Measurements from ENCODE around the gene BUB1B. TPM values are rescaled to one million over a fixed set of nuclear protein-coding genes. Genes with fewer than 3 reads are reported as not detected.
"Not testable (repeated sequence)": the region's sequence is repeated elsewhere in the genome, so short reads cannot be mapped to it uniquely, and the experiment has no call there.

The BUB1B gene
- total RNA-seq, 1 experiment from 2014 or later, result 92.9 TPM

DNA sequence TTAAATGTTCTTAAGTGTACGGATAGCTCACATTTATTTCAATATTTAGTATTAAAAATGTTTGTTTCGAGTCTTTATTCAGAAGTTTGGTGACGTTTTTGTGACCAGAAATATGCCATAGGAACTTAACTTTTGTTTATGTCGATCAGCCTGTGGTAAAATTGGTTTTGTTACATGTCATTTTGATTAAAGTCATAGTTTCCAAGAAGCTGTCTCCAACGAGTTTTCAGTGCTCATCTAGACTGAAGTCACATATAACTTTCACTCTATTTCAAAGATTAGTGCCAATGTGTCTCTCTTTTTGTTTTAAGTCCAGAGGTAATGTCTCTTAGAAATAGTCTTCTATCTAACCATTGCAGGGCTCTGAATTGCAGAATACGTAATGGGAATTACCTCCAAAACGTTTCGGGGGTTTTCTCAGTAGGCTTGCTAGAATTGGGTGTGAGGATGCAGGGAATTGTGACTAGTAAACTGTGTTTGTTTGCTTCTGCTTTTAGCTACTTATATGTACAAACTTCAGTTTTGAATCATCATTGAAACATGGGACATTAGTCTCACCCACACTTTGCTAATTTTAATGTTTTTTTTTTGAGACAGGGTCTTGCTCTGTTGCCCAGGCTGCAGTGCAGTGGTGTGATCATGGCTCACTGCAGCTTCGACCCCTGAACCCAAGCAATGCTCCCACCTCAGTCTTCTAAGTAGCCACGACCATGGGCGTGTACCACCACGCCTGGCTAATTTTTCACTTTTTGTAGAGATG is 3.0 kb downstream of the BUB1B start (continued):
- no peak for TF ChIP-seq POLR2AphosphoS5 (IDR thresholded peaks at IDR 0.05; ENCODE audit: low read depth, low read length)
- TF ChIP-seq, protein P1, sequence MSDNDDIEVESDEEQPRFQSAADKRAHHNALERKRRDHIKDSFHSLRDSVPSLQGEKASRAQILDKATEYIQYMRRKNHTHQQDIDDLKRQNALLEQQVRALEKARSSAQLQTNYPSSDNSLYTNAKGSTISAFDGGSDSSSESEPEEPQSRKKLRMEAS (IDR thresholded peaks at IDR 0.05), result no peak
- no peak for TF ChIP-seq EZH2 (IDR thresholded peaks at IDR 0.05)
- TF ChIP-seq ZNF274 (IDR thresholded peaks at IDR 0.05; ENCODE audit: low read depth, low read length), result no peak
- no peak for TF ChIP-seq SP1 (IDR thresholded peaks at IDR 0.05; ENCODE audit: low read depth)
- TF ChIP-seq, protein P2, sequence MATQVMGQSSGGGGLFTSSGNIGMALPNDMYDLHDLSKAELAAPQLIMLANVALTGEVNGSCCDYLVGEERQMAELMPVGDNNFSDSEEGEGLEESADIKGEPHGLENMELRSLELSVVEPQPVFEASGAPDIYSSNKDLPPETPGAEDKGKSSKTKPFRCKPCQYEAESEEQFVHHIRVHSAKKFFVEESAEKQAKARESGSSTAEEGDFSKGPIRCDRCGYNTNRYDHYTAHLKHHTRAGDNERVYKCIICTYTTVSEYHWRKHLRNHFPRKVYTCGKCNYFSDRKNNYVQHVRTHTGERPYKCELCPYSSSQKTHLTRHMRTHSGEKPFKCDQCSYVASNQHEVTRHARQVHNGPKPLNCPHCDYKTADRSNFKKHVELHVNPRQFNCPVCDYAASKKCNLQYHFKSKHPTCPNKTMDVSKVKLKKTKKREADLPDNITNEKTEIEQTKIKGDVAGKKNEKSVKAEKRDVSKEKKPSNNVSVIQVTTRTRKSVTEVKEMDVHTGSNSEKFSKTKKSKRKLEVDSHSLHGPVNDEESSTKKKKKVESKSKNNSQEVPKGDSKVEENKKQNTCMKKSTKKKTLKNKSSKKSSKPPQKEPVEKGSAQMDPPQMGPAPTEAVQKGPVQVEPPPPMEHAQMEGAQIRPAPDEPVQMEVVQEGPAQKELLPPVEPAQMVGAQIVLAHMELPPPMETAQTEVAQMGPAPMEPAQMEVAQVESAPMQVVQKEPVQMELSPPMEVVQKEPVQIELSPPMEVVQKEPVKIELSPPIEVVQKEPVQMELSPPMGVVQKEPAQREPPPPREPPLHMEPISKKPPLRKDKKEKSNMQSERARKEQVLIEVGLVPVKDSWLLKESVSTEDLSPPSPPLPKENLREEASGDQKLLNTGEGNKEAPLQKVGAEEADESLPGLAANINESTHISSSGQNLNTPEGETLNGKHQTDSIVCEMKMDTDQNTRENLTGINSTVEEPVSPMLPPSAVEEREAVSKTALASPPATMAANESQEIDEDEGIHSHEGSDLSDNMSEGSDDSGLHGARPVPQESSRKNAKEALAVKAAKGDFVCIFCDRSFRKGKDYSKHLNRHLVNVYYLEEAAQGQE (IDR thresholded peaks at IDR 0.05; ENCODE audit: low read depth), result no peak
- TF ChIP-seq EZH2phosphoT487 (IDR thresholded peaks at IDR 0.05; ENCODE audit: borderline replicate concordance), result no peak
- TF ChIP-seq CBX3 (IDR thresholded peaks at IDR 0.05; ENCODE audit: low read depth), result no peak
- TF ChIP-seq ELF1 (IDR thresholded peaks at IDR 0.05; ENCODE audit: borderline replicate concordance, low read depth), result no peak

DNA sequence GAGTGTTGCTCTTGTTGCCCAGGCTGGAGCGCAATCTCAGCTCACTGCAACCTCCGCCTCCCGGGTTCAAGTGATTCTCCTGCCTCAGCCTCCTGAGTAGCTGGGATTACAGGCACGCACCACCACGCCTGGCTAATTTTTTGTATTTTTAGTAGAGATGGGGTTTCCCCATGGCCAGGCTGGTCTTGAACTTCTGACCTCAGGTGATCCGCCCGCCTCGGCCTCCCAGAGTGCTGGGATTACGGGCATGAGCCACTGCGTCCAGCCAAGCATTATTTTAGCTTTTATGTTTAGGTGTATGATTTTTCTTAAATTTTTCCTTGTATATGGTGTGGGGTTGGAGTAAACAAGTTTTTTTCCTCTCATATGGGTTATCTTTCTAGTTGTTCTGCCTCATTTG is 6.5 kb downstream of the BUB1B start:
- BruUV-seq (replicated peaks); H4K20me1 ChIP-seq (ENCODE audit: insufficient read depth); H3K9ac ChIP-seq (ENCODE audit: low read length); H3K4me1 ChIP-seq (ENCODE audit: control insufficient read depth in 1 of 2, insufficient read depth in 2 of 2, low read length in 2 of 2); H3K27ac ChIP-seq (ENCODE audit: low read depth, low read length); CTCF ChIA-PET; H3K9me2 ChIP-seq (ENCODE audit: insufficient read depth); H3K4me2 ChIP-seq (ENCODE audit: low read length); H3K9me3 ChIP-seq (ENCODE audit: control insufficient read depth in 1 of 2, insufficient read depth in 1 of 2, low read depth in 1 of 2, low read length in 2 of 2); H3K27me3 ChIP-seq (ENCODE audit: insufficient read depth, low read length); H3K4me3 ChIP-seq (replicated peaks in 1 of 2; ENCODE audit: low read depth in 1 of 2, low read length in 2 of 2); DNase-seq (ENCODE audit: low read depth, low spot score); H2AFZ ChIP-seq (ENCODE audit: low read depth, low read length, poor library complexity, severe bottlenecking); POLR2A ChIA-PET; ATAC-seq: not testable (repeated sequence)
- RAD21 ChIA-PET (ENCODE audit: low non-redundant PET in 1 of 2, low total read pairs in 2 of 2, uncharacterized antibody in 2 of 2, unreplicated experiment in 2 of 2), result interaction anchor here in 1 of 2 experiments (0.6 kb wide), 1 partner anchor 482 kb away, joined by 3 read pairs; no protein-coding TSS in a partner anchor
- H3K36me3 ChIP-seq (ENCODE audit: control insufficient read depth in 1 of 2, insufficient read depth in 2 of 2, low read length in 2 of 2), result peaks cover 46 to 54% of the 10 kb centered on the region in 2 experiments
- intact Hi-C loops (cut with micrococcal nuclease), result loop anchor here (10.0 kb wide), 2 partner anchors 63 to 123 kb away; partner anchors contain the start of gene BMF
- peaks cover 78% of the 10 kb centered on the region for H3K79me2 ChIP-seq (ENCODE audit: insufficient read depth, low read length)

Measured in HCT116 (cell line).